Mesenchymal stem cell (in vitro differentiated cells and primary cell): ENCODE measurements around the gene IL1RAPL2. TPM values are rescaled to one million over a fixed set of nuclear protein-coding genes. Genes with fewer than 3 reads are reported as not detected.
"Not testable (repeated sequence)": the region's sequence is repeated elsewhere in the genome, so short reads cannot be mapped to it uniquely, and the experiment has no call there.

Experiments used
- DNase-seq: peaks from one replicate; pipeline ENCODE4 v3.0.0-alpha.2; 2013
- H2AFZ ChIP-seq: one replicate; pipeline ENCODE4 v1.6.1; 2013; ENCODE audit warnings: low read depth, mild to moderate bottlenecking, control low read depth, inconsistent platforms, low read length, moderate library complexity
- H2AK5ac ChIP-seq: 2 replicates; pipeline ENCODE4 v1.6.1; 2013; ENCODE audit warnings: low read length, moderate library complexity, mild to moderate bottlenecking, inconsistent platforms; ENCODE audit not compliant: severe bottlenecking
- H2BK120ac ChIP-seq: one replicate; pipeline ENCODE4 v1.6.1; 2013; ENCODE audit warnings: low read depth, mild to moderate bottlenecking, inconsistent platforms, low read length, moderate library complexity
- H2BK12ac ChIP-seq, 2 experiments: one replicate each; pipeline ENCODE4 v1.6.1; 2013; ENCODE audit warnings: inconsistent platforms in 2 of 2, low read length in 2 of 2, mild to moderate bottlenecking in 2 of 2, moderate library complexity in 2 of 2, control low read depth in 1 of 2
- H2BK15ac ChIP-seq: one replicate; pipeline ENCODE4 v1.6.1; 2013; ENCODE audit warnings: mild to moderate bottlenecking, low read depth, inconsistent platforms; ENCODE audit not compliant: poor library complexity, severe bottlenecking
- H2BK5ac ChIP-seq: 2 replicates; pipeline ENCODE4 v1.6.1; 2013; ENCODE audit warnings: low read depth, mild to moderate bottlenecking, low read length, control low read depth, inconsistent platforms; ENCODE audit not compliant: poor library complexity, severe bottlenecking
- H3K14ac ChIP-seq, 2 experiments: one replicate each; pipeline ENCODE4 v1.6.1; 2013; ENCODE audit warnings: inconsistent platforms in 2 of 2, low read length in 2 of 2, control low read depth in 1 of 2, mild to moderate bottlenecking in 1 of 2, moderate library complexity in 1 of 2
- H3K18ac ChIP-seq, 2 experiments: one replicate each; pipeline ENCODE4 v1.6.1; 2013; ENCODE audit warnings: inconsistent platforms in 2 of 2, low read length in 2 of 2, control low read depth in 1 of 2, low read depth in 1 of 2, mild to moderate bottlenecking in 1 of 2
- H3K23ac ChIP-seq, 2 experiments: one replicate each; pipeline ENCODE4 v1.6.1; 2013; ENCODE audit warnings: inconsistent platforms in 2 of 2, low read length in 2 of 2, mild to moderate bottlenecking in 2 of 2, moderate library complexity in 2 of 2, control low read depth in 1 of 2
- H3K27ac ChIP-seq: 2 replicates; pipeline ENCODE4 v1.5.1; 2013; ENCODE audit warnings: mild to moderate bottlenecking, moderate library complexity, low read length, control low read depth, inconsistent platforms; ENCODE audit not compliant: poor library complexity, severe bottlenecking
- H3K27me3 ChIP-seq, 2 experiments: 2 replicates each; pipeline versions ENCODE4 v1.6.1 to v1.7.0; 2013; ENCODE audit warnings: low read length in 2 of 2, mild to moderate bottlenecking in 2 of 2, moderate library complexity in 2 of 2, control low read depth in 1 of 2, inconsistent platforms in 1 of 2; ENCODE audit not compliant: control insufficient read depth in 1 of 2, insufficient read depth in 1 of 2
- H3K36me3 ChIP-seq, 2 experiments: 2 replicates each; pipeline versions ENCODE4 v1.6.1 to v1.7.0; 2013; ENCODE audit warnings: low read length in 2 of 2, control low read depth in 1 of 2, inconsistent platforms in 1 of 2, low read depth in 1 of 2, mild to moderate bottlenecking in 1 of 2; ENCODE audit not compliant: insufficient read depth in 2 of 2, control insufficient read depth in 1 of 2
- H3K4ac ChIP-seq, 2 experiments: one replicate each; pipeline ENCODE4 v1.6.1; 2013; ENCODE audit warnings: inconsistent platforms in 2 of 2, low read length in 2 of 2, mild to moderate bottlenecking in 2 of 2, moderate library complexity in 2 of 2, control low read depth in 1 of 2, low read depth in 1 of 2
- H3K4me1 ChIP-seq: 2 replicates; pipeline ENCODE4 v1.6.1; 2013; ENCODE audit warnings: low read depth, low read length, control low read depth; ENCODE audit not compliant: control insufficient read depth, insufficient read depth
- H3K4me2 ChIP-seq: 2 replicates; pipeline ENCODE4 v1.6.1; 2013; ENCODE audit warnings: low read length, mild to moderate bottlenecking, inconsistent platforms; ENCODE audit not compliant: poor library complexity, severe bottlenecking
- H3K4me3 ChIP-seq, 2 experiments: 2 replicates each; pipeline versions ENCODE4 v1.5.1 to v1.7.0; 2013; ENCODE audit warnings: low read length in 2 of 2, mild to moderate bottlenecking in 2 of 2, control low read depth in 1 of 2, low read depth in 1 of 2; ENCODE audit not compliant: insufficient read depth in 1 of 2
- H3K79me1 ChIP-seq: replicated peaks from 2 replicates; pipeline ENCODE4 v1.6.1; 2013; ENCODE audit warnings: mild to moderate bottlenecking, control low read depth, low read length, inconsistent platforms; ENCODE audit not compliant: poor library complexity, severe bottlenecking
- H3K9ac ChIP-seq: 2 replicates; pipeline ENCODE4 v1.7.0; 2013; ENCODE audit warnings: mild to moderate bottlenecking, low read length, moderate library complexity
- H3K9me3 ChIP-seq: 2 replicates; pipeline ENCODE4 v1.7.0; 2013; ENCODE audit warnings: mild to moderate bottlenecking, low read length; ENCODE audit not compliant: control insufficient read depth
- H4K8ac ChIP-seq: one replicate; pipeline ENCODE4 v1.6.1; 2013; ENCODE audit warnings: inconsistent platforms, mild to moderate bottlenecking, low read length, moderate library complexity
- H4K91ac ChIP-seq: one replicate; pipeline ENCODE4 v1.6.1; 2013; ENCODE audit warnings: mild to moderate bottlenecking, low read length, inconsistent platforms
- WGBS: methylation state at CpG from one replicate; pipeline ENCODE4 v1.1.7; 2013; ENCODE audit warnings: mixed read lengths; 5-methylcytosine and 5-hydroxymethylcytosine counted together
- small RNA-seq: library from polyadenylated mRNA; stranded (forward); fragments of <200 nt; extraction: miRNeasy Mini kit (QIAGEN cat#:217004); gene quantifications from one replicate; pipeline ENCODE3, GENCODE V24; 2013; ENCODE audit warnings: low read depth

The IL1RAPL2 gene

DNA sequence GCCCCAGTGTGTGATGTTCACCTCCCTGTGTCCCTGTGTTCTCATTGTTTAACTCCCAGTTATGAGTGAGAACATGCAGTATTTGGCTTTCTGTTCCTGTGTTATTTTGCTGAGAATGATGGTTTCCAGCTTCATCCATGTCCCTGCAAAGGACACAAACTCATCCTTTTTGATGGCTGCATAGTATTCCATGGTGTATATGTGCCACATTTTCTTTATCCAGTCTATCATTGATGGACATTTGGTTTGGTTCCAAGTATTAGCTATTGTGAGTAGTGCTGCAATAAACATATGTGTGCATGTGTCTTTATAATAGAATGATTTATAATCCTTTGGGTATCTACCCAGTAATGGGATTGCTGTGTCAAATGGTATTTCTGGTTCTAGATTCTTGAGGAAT is 1239.7 kb downstream of the IL1RAPL2 start:
- H4K8ac ChIP-seq, H3K14ac ChIP-seq, H3K4me2 ChIP-seq, H3K4ac ChIP-seq, H3K18ac ChIP-seq, H3K27ac ChIP-seq, H3K4me3 ChIP-seq, H3K27me3 ChIP-seq, H3K9ac ChIP-seq, H2BK5ac ChIP-seq, H2AFZ ChIP-seq, H4K91ac ChIP-seq, H3K4me1 ChIP-seq, H3K23ac ChIP-seq, H2BK12ac ChIP-seq, H3K9me3 ChIP-seq, H3K36me3 ChIP-seq, H3K79me1 ChIP-seq, H2BK15ac ChIP-seq, H2AK5ac ChIP-seq, H2BK120ac ChIP-seq, DNase-seq: not testable (repeated sequence)

DNA sequence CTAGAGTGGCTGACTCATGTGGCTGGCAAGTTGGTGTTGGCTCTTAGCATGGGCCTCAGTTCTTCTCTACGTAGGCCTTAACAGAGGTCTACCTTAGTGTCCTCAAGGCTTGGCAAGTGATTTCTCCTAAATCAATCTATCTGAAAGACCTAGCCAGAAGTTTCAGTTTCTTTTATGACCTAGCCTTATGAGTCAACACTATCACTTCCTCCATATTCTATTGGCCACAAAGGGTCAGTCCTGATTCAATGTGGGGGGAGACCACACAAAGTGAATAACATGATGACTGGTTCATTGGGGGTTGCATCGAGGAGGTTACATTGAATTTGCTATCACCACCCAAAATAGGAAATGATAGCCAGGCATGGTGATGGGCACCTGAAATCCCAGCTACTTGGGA is 1250.5 kb downstream of the IL1RAPL2 start:
- no peak overlapping the region for H2AFZ ChIP-seq
- no peak overlapping the region for H2BK12ac ChIP-seq
- H2BK120ac ChIP-seq, result no peak overlapping the region
- H3K23ac ChIP-seq, result no peak overlapping the region
- H3K9me3 ChIP-seq, result no peaks in the 10 kb centered on the region
- H4K91ac ChIP-seq, result no peak overlapping the region
- H3K27me3 ChIP-seq, result peaks cover 0 to 27% of the 10 kb centered on the region in 2 experiments
- H3K14ac ChIP-seq, result no peak overlapping the region
- H3K9ac ChIP-seq, result no peak overlapping the region
- no peak overlapping the region for H3K4me3 ChIP-seq
- H4K8ac ChIP-seq, result no peak overlapping the region
- H3K27ac ChIP-seq, result no peak overlapping the region
- H2BK15ac ChIP-seq, result no peak overlapping the region
- no peak overlapping the region for H3K4ac ChIP-seq
- H3K18ac ChIP-seq, result no peak overlapping the region
- H3K79me1 ChIP-seq, result no peaks in the 10 kb centered on the region
- peaks cover 2% of the 10 kb centered on the region for H3K4me1 ChIP-seq
- H2BK5ac ChIP-seq, result no peak overlapping the region
- no peak for DNase-seq
- H3K4me2 ChIP-seq, result no peak overlapping the region
- H3K36me3 ChIP-seq, result no peaks in the 10 kb centered on the region
- H2AK5ac ChIP-seq, result no peak overlapping the region
- WGBS, result 100% methylated on average over 2 of the region's 2 CpGs

Small RNA genes within 50 kb of the gene (small RNA-seq; reads per million reads assigned to genes)
- gene RNU6-207P, result not detected
